Mucosa of descending colon (tissue), 3 donors: ENCODE data around the gene MCUB. TPM values are rescaled to one million over a fixed set of nuclear protein-coding genes. Genes with fewer than 3 reads are reported as not detected.

ENCODE experiments used
- ATAC-seq: fragments of 200-7000 bp; cut with Tn5 transposase; one replicate; pipeline ENCODE4 v1.9.1; 2020; ENCODE audit warnings: mild to moderate bottlenecking, moderate library complexity
- DNase-seq, 3 donors: peaks; one replicate each; pipeline ENCODE4 v3.0.0-alpha.2; 2020
- H3K36me3 ChIP-seq: fragments of 200-600 bp; one replicate; pipeline ENCODE4 v1.8.0; 2021; ENCODE audit warnings: low read depth, mild to moderate bottlenecking
- H3K4me1 ChIP-seq: fragments of 200-600 bp; one replicate; pipeline ENCODE4 v1.8.0; 2021; ENCODE audit warnings: low read depth, mild to moderate bottlenecking
- H3K4me3 ChIP-seq: fragments of 200-600 bp; one replicate; pipeline ENCODE4 v1.8.0; 2021; ENCODE audit warnings: mild to moderate bottlenecking
- H3K9me3 ChIP-seq: fragments of 200-600 bp; one replicate; pipeline ENCODE4 v1.8.0; 2021; ENCODE audit warnings: mild to moderate bottlenecking
- intact Hi-C, 2 donors: fragments of 100-400 bp; cut with DNase I in 1 of 2; cut with micrococcal nuclease in 1 of 2; formaldehyde crosslinking; loops; one replicate each; pipeline versions ENCODE4 v1.11.0 to v1.11.1; 2022; cut with DNase I, micrococcal nuclease
- total RNA-seq, 3 donors: library from RNA; stranded (reverse); fragmentation: NEBNext Ultra II Directional in 2 of 3; extraction: Animal tissue kit (Norgen Biotek cat#: 25700) in 2 of 3; gene quantifications; one replicate each; pipeline versions ENCODE4 v1.2.1 to v1.2.4, GENCODE V29; 2021 to 2023
- TF ChIP-seq, protein P1 (sequence below): fragments of 200-600 bp; IDR thresholded peaks from one replicate; pipeline ENCODE4 v1.8.0; 2022; ENCODE audit warnings: antibody characterized with exemption, mild to moderate bottlenecking
- donor health status: DM: no; HTN: no; CAD: no; lungs with moderate emphysema.
- donor health status: DM: no; HTN: no; CAD: no.
- donor health status: DM: no; HTN: yes; CAD: no.

Gene MCUB
- total RNA-seq, 3 donors from 2014 or later, result 2.7 to 11.5 (median 6.6) TPM

DNA sequence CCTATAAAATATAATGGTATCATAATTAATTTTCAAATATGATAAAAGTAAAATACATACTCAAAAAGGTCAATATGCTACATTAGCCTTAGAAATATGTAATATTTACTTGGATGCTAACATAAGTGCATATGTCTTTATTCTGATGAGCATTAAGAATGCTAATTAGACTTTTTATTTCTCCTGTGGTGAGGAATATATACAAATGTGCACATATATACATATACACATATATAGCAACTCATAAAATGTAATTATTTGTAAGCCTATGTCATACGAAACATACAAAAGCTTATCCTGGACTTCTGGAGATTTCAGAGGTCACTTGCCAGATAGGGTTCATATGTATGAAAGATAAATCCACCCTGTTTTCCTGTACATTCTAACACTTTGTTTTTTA, 158.7 kb downstream of the MCUB start:
- TF ChIP-seq, protein P1, sequence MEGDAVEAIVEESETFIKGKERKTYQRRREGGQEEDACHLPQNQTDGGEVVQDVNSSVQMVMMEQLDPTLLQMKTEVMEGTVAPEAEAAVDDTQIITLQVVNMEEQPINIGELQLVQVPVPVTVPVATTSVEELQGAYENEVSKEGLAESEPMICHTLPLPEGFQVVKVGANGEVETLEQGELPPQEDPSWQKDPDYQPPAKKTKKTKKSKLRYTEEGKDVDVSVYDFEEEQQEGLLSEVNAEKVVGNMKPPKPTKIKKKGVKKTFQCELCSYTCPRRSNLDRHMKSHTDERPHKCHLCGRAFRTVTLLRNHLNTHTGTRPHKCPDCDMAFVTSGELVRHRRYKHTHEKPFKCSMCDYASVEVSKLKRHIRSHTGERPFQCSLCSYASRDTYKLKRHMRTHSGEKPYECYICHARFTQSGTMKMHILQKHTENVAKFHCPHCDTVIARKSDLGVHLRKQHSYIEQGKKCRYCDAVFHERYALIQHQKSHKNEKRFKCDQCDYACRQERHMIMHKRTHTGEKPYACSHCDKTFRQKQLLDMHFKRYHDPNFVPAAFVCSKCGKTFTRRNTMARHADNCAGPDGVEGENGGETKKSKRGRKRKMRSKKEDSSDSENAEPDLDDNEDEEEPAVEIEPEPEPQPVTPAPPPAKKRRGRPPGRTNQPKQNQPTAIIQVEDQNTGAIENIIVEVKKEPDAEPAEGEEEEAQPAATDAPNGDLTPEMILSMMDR, result no peak
- H3K4me3 ChIP-seq, result no peak overlapping the region
- no peaks in the 10 kb centered on the region for H3K4me1 ChIP-seq
- no peaks in the 10 kb centered on the region for H3K9me3 ChIP-seq
- ATAC-seq (no peak), DNase-seq (no peak)
- H3K36me3 ChIP-seq, result no peaks in the 10 kb centered on the region
- intact Hi-C loops, result no loop called here

DNA sequence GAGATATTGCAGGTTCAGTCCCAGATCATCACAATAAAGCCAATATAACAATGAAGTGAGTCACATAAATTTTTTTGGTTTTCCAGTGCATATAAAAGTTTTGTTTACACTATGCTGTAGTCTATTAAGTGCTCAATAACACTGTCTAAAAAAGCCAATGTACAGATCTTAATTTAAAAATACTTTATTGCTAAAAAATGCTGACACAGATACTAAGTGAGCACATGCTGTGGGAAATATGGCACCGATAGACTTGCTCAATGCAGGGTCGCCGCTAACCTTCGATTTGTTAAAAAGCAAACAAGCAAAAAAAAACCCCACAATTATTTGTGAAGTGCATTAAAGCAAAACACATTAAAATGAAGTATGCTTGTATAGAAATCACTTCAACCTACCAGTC, 159.6 kb downstream of the MCUB start:
- DNase-seq (no peak), ATAC-seq (no peak)
- no peaks in the 10 kb centered on the region for H3K9me3 ChIP-seq
- no peaks in the 10 kb centered on the region for H3K4me1 ChIP-seq
- no peak overlapping the region for H3K4me3 ChIP-seq
- intact Hi-C loops, result no loop called here
- TF ChIP-seq, protein P1, result no peak
- no peaks in the 10 kb centered on the region for H3K36me3 ChIP-seq

DNA sequence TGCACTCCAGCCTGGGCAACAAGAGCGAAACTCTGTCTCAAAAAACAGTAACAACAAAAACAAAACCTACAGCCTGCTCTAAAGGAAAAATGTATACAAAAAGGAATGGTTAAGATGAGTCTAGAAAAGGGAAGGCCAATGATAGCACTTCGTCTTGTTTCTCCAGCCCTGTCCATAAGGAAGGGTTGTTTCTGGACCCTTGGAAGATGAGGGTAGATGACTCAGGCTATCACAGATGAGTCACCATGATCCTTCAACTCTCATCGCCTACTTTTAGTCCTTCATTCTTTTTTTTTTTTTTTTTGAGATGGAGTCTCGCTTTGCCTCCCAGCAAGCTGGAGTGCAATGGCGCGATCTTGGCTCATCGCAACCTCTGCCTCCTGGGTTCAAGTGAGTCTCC, 161.0 kb downstream of the MCUB start:
- DNase-seq, result no peak
- Histone ChIP-seq H3K4me3 (no peak overlapping the region), H3K9me3 (no peaks in the 10 kb centered on the region), H3K4me1 (no peaks in the 10 kb centered on the region), H3K36me3 (no peaks in the 10 kb centered on the region)
- peak; percentile 31 for ATAC-seq
- intact Hi-C loops, result no loop called here
- TF ChIP-seq, protein P1, result no peak

DNA sequence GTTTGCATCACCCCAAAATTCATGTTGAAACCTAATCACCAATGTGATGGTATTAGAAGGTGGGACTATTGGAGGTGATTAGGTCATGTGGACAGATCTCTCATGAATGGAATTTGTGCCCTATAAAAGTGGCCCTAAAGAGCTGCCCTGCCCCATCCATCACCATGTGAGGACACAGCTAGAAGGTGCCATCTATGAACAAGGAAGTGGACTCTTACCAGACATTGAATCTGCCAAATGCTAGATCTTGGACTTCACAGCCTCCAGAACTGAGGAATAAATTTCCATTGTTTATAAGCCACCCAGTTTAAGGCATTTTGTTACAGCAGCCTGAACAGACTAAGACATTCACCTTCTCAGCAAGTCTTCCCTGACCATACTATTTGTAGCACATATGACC, 162.3 kb downstream of the MCUB start:
- no peak for ATAC-seq
- H3K4me1 ChIP-seq, result no peaks in the 10 kb centered on the region
- TF ChIP-seq, protein P1, result no peak
- no peaks in the 10 kb centered on the region for H3K9me3 ChIP-seq
- intact Hi-C loops, result no loop called here
- DNase-seq, result no peak
- H3K4me3 ChIP-seq, result no peak overlapping the region
- no peaks in the 10 kb centered on the region for H3K36me3 ChIP-seq

DNA sequence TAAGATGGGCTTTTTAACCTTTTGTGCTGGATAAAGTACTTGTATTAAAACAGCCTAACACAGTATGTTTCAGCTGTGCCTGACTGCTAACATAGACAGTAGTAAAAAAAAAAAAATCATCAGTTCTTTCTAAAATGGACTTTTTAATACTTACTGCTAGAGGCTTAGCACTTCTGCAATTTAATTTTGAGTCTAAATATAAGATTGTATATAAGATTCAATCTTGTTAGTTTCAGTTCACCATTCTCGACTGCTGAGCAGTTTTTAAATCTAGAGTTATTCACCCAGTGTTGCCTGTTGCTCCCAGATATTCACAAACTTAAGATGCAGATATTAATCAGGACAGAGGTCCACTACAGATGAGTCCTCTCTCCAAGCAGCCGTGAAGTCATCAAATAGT, 163.1 kb downstream of the MCUB start:
- TF ChIP-seq, protein P1, result no peak
- DNase-seq, result no peak
- ATAC-seq, result no peak
- Histone ChIP-seq H3K36me3 (no peaks in the 10 kb centered on the region), H3K4me3 (no peak overlapping the region), H3K9me3 (no peaks in the 10 kb centered on the region), H3K4me1 (no peaks in the 10 kb centered on the region)
- intact Hi-C loops, result no loop called here

DNA sequence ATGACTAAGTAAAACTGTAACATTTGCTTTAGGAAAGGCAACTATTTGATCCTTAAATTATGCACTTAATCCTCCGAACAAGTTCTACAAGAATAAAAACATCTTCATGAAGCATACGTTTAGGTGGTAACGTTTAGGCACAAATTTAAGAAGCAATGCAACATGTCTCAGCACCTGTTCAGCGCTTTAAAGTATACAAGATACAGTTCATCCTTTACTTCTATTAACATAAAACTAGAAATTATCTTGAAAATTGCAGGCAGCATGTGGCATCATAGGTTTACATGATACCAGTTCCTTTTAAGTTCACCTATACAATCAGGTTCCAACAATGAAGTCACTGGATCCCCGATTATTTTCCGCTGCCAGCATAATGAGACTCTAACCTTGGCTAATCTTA, 168.3 kb downstream of the MCUB start:
- Histone ChIP-seq H3K4me1 (no peaks in the 10 kb centered on the region), H3K36me3 (no peaks in the 10 kb centered on the region), H3K4me3 (no peak overlapping the region), H3K9me3 (no peaks in the 10 kb centered on the region)
- intact Hi-C loops, result no loop called here
- DNase-seq (no peak), ATAC-seq (no peak)
- TF ChIP-seq, protein P1, result no peak
